WTC11 (cell line): Measurements from ENCODE around the gene CLTCL1. TPM values are rescaled to one million over a fixed set of nuclear protein-coding genes. Genes with fewer than 3 reads are reported as not detected.

Source experiments
- ATAC-seq: fragments of 200-7000 bp; cut with Tn5 transposase; 2 replicates; pipeline ENCODE4 v1.10.0; 2021; ENCODE audit warnings: mild to moderate bottlenecking, moderate library complexity
- CTCF ChIA-PET: fragments of 300-600 bp; sonication (Branson Sonifier 250); formaldehyde crosslinking; loops from one replicate; lab custom pipeline; 2021; ENCODE audit warnings: antibody characterized with exemption; lab: Charles Lee
- POLR2A ChIA-PET: fragments of 350-600 bp; sonication (Branson Sonifier 250); formaldehyde crosslinking; loops from one replicate; lab custom pipeline; 2021; ENCODE audit warnings: antibody characterized with exemption; lab: Charles Lee
- DNase-seq: peaks from one replicate; pipeline ENCODE4 v3.0.0; 2021; ENCODE audit warnings: low spot score
- H3K27ac Mint-ChIP-seq: 2 replicates; pipeline ENCODE4 v1.8.0; 2021; ENCODE audit warnings: mixed read lengths
- H3K27me3 Mint-ChIP-seq: 2 replicates; pipeline ENCODE4 v1.8.0; 2021; ENCODE audit warnings: low read depth, mild to moderate bottlenecking, moderate library complexity, mixed read lengths
- H3K36me3 Mint-ChIP-seq: 2 replicates; pipeline ENCODE4 v1.8.0; 2021; ENCODE audit warnings: mixed read lengths
- H3K4me1 Mint-ChIP-seq: 2 replicates; pipeline ENCODE4 v1.8.0; 2022; ENCODE audit warnings: mixed read lengths
- H3K4me3 Mint-ChIP-seq: 2 replicates; pipeline ENCODE4 v1.8.0; 2021; ENCODE audit warnings: mild to moderate bottlenecking, moderate library complexity, mixed read lengths
- H3K9me3 Mint-ChIP-seq: 2 replicates; pipeline ENCODE4 v1.8.0; 2021; ENCODE audit warnings: mixed read lengths
- AFF4 ChIP-seq: sonication (generic); formaldehyde crosslinking; IDR thresholded peaks from 2 replicates; pipeline ENCODE4 v1.8.1; 2023; ENCODE audit warnings: mild to moderate bottlenecking, missing genetic modification reagents, borderline replicate concordance
- ATF1 ChIP-seq: sonication (generic); formaldehyde crosslinking; IDR thresholded peaks from 2 replicates; pipeline ENCODE4 v1.8.1; 2023; ENCODE audit warnings: mild to moderate bottlenecking, moderate library complexity, missing genetic modification reagents
- CBFB ChIP-seq: sonication (generic); formaldehyde crosslinking; IDR thresholded peaks from 2 replicates; pipeline ENCODE4 v1.8.1; 2022; ENCODE audit warnings: mild to moderate bottlenecking, low read depth, missing genetic modification reagents
- CREB1 ChIP-seq: sonication (generic); formaldehyde crosslinking; IDR thresholded peaks from 2 replicates; pipeline ENCODE4 v1.8.0; 2023; ENCODE audit warnings: mild to moderate bottlenecking, missing genetic modification reagents
- CREM ChIP-seq: sonication (generic); formaldehyde crosslinking; IDR thresholded peaks from 2 replicates; pipeline ENCODE4 v1.8.1; 2022; ENCODE audit warnings: mild to moderate bottlenecking, missing genetic modification reagents, moderate library complexity
- EMX1 ChIP-seq: fragments of 250-450 bp; sonication (Bioruptor Pico); IDR thresholded peaks from 2 replicates; pipeline ENCODE4 v1.8.0; 2021; ENCODE audit warnings: mild to moderate bottlenecking
- HMGXB4 ChIP-seq: sonication (generic); formaldehyde crosslinking; IDR thresholded peaks from 2 replicates; pipeline ENCODE4 v1.8.1; 2023; ENCODE audit warnings: mild to moderate bottlenecking, moderate library complexity, missing genetic modification reagents
- IRF2 ChIP-seq: sonication (generic); formaldehyde crosslinking; IDR thresholded peaks from 2 replicates; pipeline ENCODE4 v1.8.0; 2022; ENCODE audit warnings: low read depth, missing genetic modification reagents, borderline replicate concordance
- KAT7 ChIP-seq: sonication (generic); formaldehyde crosslinking; IDR thresholded peaks from 2 replicates; pipeline ENCODE4 v1.8.1; 2023; ENCODE audit warnings: missing genetic modification reagents, mild to moderate bottlenecking, borderline replicate concordance
- OVOL2 ChIP-seq: fragments of 250-450 bp; sonication (Bioruptor Pico); IDR thresholded peaks from 2 replicates; pipeline ENCODE4 v1.9.0; 2021; ENCODE audit warnings: mild to moderate bottlenecking, borderline replicate concordance
- SMAD4 ChIP-seq: sonication (generic); formaldehyde crosslinking; IDR thresholded peaks from 2 replicates; pipeline ENCODE4 v1.8.0; 2022; ENCODE audit warnings: mild to moderate bottlenecking, missing genetic modification reagents
- SP1 ChIP-seq: sonication (generic); formaldehyde crosslinking; conservative IDR thresholded peaks from 2 replicates; pipeline ENCODE4 v1.8.1; 2022; ENCODE audit warnings: missing genetic modification reagents
- TCF7 ChIP-seq: sonication (generic); formaldehyde crosslinking; IDR thresholded peaks from 2 replicates; pipeline ENCODE4 v1.8.0; 2022; ENCODE audit warnings: mild to moderate bottlenecking, low read depth, missing genetic modification reagents, moderate library complexity
- TP53 ChIP-seq: sonication (generic); formaldehyde crosslinking; IDR thresholded peaks from 2 replicates; pipeline ENCODE4 v1.8.1; 2023; ENCODE audit warnings: mild to moderate bottlenecking, missing genetic modification reagents
- ZNF396 ChIP-seq: fragments of 250-450 bp; sonication (Bioruptor Pico); IDR thresholded peaks from 2 replicates; pipeline ENCODE4 v1.8.0; 2021; ENCODE audit warnings: mild to moderate bottlenecking, moderate library complexity, borderline replicate concordance
- total RNA-seq: library from RNA; stranded (reverse); gene quantifications from 3 replicates; pipeline ENCODE4 v1.2.3, GENCODE V29; 2021
- TF ChIP-seq, protein P1 (sequence below): sonication (generic); formaldehyde crosslinking; IDR thresholded peaks from 2 replicates; pipeline ENCODE4 v1.8.0; 2022; ENCODE audit warnings: mild to moderate bottlenecking, missing genetic modification reagents
- TF ChIP-seq, protein P2 (sequence below): sonication (generic); formaldehyde crosslinking; IDR thresholded peaks from 2 replicates; pipeline ENCODE4 v1.8.1; 2023; ENCODE audit warnings: mild to moderate bottlenecking, missing genetic modification reagents
- TF ChIP-seq, protein P3 (sequence below): fragments of 250-450 bp; sonication (Bioruptor Pico); conservative IDR thresholded peaks from 2 replicates; pipeline ENCODE4 v1.9.0; 2021; ENCODE audit warnings: mild to moderate bottlenecking

CLTCL1 gene
- total RNA-seq, 1 experiment from 2014 or later, result 15.5 TPM

GRCh38 chr22:19233189-19233661 is 58.3 kb downstream of the CLTCL1 start:
- POLR2A ChIA-PET, result no interaction called here
- Mint-ChIP-seq H3K36me3 (peaks cover 33% of the 10 kb centered on the region), H3K27ac (no peak overlapping the region), H3K9me3 (no peaks in the 10 kb centered on the region), H3K27me3 (no peaks in the 10 kb centered on the region), H3K4me1 (no peaks in the 10 kb centered on the region), H3K4me3 (no peak overlapping the region)
- no peak for DNase-seq
- CTCF ChIA-PET, result no interaction called here
- TF ChIP-seq, protein P1, sequence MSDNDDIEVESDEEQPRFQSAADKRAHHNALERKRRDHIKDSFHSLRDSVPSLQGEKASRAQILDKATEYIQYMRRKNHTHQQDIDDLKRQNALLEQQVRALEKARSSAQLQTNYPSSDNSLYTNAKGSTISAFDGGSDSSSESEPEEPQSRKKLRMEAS (CRISPR knock-in tag), result no peak
- TF ChIP-seq AFF4 (CRISPR knock-in tag) (no peak), CREM (CRISPR knock-in tag) (no peak), TP53 (CRISPR knock-in tag) (no peak), SMAD4 (CRISPR knock-in tag) (no peak), OVOL2 (no peak), ATF1 (CRISPR knock-in tag) (no peak), ZNF396 (no peak), KAT7 (CRISPR knock-in tag) (no peak), SP1 (CRISPR knock-in tag) (no peak), EMX1 (CRISPR knock-in tag) (no peak), CREB1 (CRISPR knock-in tag) (no peak), CBFB (CRISPR knock-in tag) (no peak), HMGXB4 (no peak), TCF7 (no peak)
- TF ChIP-seq, protein P2, sequence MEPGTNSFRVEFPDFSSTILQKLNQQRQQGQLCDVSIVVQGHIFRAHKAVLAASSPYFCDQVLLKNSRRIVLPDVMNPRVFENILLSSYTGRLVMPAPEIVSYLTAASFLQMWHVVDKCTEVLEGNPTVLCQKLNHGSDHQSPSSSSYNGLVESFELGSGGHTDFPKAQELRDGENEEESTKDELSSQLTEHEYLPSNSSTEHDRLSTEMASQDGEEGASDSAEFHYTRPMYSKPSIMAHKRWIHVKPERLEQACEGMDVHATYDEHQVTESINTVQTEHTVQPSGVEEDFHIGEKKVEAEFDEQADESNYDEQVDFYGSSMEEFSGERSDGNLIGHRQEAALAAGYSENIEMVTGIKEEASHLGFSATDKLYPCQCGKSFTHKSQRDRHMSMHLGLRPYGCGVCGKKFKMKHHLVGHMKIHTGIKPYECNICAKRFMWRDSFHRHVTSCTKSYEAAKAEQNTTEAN (CRISPR knock-in tag), result no peak
- TF ChIP-seq, protein P3, sequence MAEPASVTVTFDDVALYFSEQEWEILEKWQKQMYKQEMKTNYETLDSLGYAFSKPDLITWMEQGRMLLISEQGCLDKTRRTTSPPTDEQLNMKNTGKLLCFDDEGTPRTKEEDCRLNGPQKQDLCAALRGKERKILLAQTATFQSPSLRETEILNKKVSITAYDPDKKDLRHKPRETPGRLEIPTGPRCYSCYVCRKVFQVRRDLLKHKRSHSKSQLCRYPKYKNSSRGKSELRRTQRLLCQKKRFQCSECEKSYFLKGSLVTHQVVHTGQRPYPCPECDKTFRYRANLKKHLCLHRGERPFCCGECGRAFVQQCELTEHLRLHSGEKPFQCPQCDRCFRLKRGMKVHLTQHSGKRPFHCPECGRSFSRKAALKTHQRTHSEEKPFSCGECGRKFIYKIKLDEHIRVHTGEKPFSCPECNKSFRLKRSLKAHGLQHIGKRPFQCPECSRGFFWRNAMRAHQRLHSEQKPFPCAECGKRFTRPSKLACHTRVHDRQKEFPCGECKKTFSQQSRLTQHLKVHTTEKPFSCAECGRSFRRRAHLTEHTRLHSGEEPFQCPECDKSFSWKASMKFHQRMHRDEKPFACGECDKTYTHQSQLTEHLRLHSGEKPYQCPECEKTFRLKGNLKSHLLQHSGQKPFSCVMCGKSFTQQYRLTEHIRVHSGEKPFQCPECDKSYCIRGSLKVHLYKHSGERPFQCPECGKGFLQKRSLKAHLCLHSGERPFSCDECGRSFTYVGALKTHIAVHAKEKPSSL (CRISPR knock-in tag), result no peak
- no peak for ATAC-seq

- ATAC-seq, result no peak
- POLR2A ChIA-PET, result no interaction called here
- CTCF ChIA-PET, result no interaction called here
- TF ChIP-seq IRF2 (CRISPR knock-in tag), result no peak
- TF ChIP-seq, all 79 proteins: peak for 0
- no peaks in the 10 kb centered on the region for H3K9me3 Mint-ChIP-seq
- no peaks in the 10 kb centered on the region for H3K27me3 Mint-ChIP-seq
- DNase-seq, result no peak
- peaks cover 39% of the 10 kb centered on the region for H3K36me3 Mint-ChIP-seq
- H3K4me1 Mint-ChIP-seq, result no peaks in the 10 kb centered on the region
- no peak overlapping the region for H3K4me3 Mint-ChIP-seq
- H3K27ac Mint-ChIP-seq, result no peak overlapping the region
These were observed 58.9 kb downstream of the CLTCL1 start for GRCh38 chr22:19232623-19233022.
